Epidermal melanocyte (primary cell): ENCODE data around the gene SLC9A6.
"Not testable (repeated sequence)": the region's sequence is repeated elsewhere in the genome, so short reads cannot be mapped to it uniquely, and the experiment has no call there.

Experiments used
- DNase-seq: peaks from one replicate; pipeline ENCODE4 v3.0.0; 2011; ENCODE audit warnings: low spot score; ENCODE audit not compliant: insufficient read length

SLC9A6 gene

GRCh38 chrX:136029766-136030165 is 44.5 kb downstream of the SLC9A6 start:
- DNase-seq = no peak

- no peak for DNase-seq
Observed at GRCh38 chrX:136030303-136031191, 45.3 kb downstream of the SLC9A6 start.

- DNase-seq = no peak
Observed at GRCh38 chrX:136031626-136032025, 46.4 kb downstream of the SLC9A6 start.

GRCh38 chrX:136032370-136032769 is 47.1 kb downstream of the SLC9A6 start:
- no peak for DNase-seq

GRCh38 chrX:136034668-136035067 is 49.4 kb downstream of the SLC9A6 start:
- no peak for DNase-seq

GRCh38 chrX:136035663-136036062 is 50.4 kb downstream of the SLC9A6 start:
- no peak for DNase-seq

GRCh38 chrX:136039485-136039884 is 54.2 kb downstream of the SLC9A6 start:
- no peak for DNase-seq

- DNase-seq = no peak
Observed at GRCh38 chrX:136039968-136040367, 54.7 kb downstream of the SLC9A6 start.

- DNase-seq = no peak
Observed at GRCh38 chrX:136041254-136041812, 56.1 kb downstream of the SLC9A6 start.

- DNase-seq = no peak
Observed at GRCh38 chrX:136045008-136045407, 59.8 kb downstream of the SLC9A6 start.

- DNase-seq = no peak
Observed at GRCh38 chrX:136046295-136047015, 61.2 kb downstream of the SLC9A6 start.

- no peak for DNase-seq
Observed at GRCh38 chrX:136047016-136047642, 61.9 kb downstream of the SLC9A6 start.

GRCh38 chrX:136047969-136048368 is 62.7 kb downstream of the SLC9A6 start:
- DNase-seq = no peak

- DNase-seq = no peak
Observed at GRCh38 chrX:136048446-136048845, 63.2 kb downstream of the SLC9A6 start.

GRCh38 chrX:136049608-136050007 is 64.4 kb downstream of the SLC9A6 start:
- no peak for DNase-seq

- not testable (repeated sequence) for DNase-seq
Observed at GRCh38 chrX:136050875-136051274, 65.6 kb downstream of the SLC9A6 start.

- DNase-seq = no peak
Observed at GRCh38 chrX:136051611-136052010, 66.4 kb downstream of the SLC9A6 start.

- DNase-seq = peak; percentile 16
Observed at GRCh38 chrX:136055651-136056221, 70.5 kb downstream of the SLC9A6 start.

GRCh38 chrX:136057567-136057966 is 72.3 kb downstream of the SLC9A6 start:
- DNase-seq = no peak

GRCh38 chrX:136059350-136059749 is 74.1 kb downstream of the SLC9A6 start:
- DNase-seq = no peak

- no peak for DNase-seq
Observed at GRCh38 chrX:136061286-136061685, 76.1 kb downstream of the SLC9A6 start.
